ENCODE results near the gene WNT7B.

GRCh38 chr22:46018859-46019258, 41.9 kb upstream of the WNT7B start:
- TF ChIP-seq CTCF (IDR thresholded peaks at IDR 0.05) (no peak), EZH2 (IDR thresholded peaks at IDR 0.05) (no peak), EZH2phosphoT487 (IDR thresholded peaks at IDR 0.05) (no peak)

All from neural progenitor cell (in vitro differentiated cells).